Measurements from ENCODE around the gene DTX3L. TPM values are rescaled to one million over a fixed set of nuclear protein-coding genes. Genes with fewer than 3 reads are reported as not detected.
A peak's percentile ranks its signal among the peaks of the same experiment; 100 is the strongest.

Gene DTX3L
- total and polyA plus RNA-seq, 12 donors, result 3.2 to 61.1 (median 12.0) TPM

DNA sequence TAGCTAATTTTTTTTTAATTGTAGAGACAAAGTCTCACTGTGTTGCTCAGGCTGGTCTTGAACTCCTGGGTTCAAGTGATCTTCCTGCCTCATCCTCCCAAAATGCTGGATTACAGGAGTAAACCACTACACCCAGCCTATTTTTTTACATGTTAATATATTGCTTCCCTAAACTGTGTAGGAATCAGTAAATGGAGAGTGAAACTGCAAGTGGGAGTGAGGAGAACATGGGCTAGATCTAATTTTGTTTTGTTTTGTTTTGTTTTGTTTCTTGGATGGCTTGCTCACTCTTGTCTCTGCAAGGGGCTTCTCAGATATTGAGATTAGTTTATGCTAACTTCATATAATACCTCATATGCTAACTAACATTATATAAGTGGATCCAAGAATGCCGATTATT, 44.8 kb downstream of the DTX3L start:
- TF ChIP-seq, protein P1, sequence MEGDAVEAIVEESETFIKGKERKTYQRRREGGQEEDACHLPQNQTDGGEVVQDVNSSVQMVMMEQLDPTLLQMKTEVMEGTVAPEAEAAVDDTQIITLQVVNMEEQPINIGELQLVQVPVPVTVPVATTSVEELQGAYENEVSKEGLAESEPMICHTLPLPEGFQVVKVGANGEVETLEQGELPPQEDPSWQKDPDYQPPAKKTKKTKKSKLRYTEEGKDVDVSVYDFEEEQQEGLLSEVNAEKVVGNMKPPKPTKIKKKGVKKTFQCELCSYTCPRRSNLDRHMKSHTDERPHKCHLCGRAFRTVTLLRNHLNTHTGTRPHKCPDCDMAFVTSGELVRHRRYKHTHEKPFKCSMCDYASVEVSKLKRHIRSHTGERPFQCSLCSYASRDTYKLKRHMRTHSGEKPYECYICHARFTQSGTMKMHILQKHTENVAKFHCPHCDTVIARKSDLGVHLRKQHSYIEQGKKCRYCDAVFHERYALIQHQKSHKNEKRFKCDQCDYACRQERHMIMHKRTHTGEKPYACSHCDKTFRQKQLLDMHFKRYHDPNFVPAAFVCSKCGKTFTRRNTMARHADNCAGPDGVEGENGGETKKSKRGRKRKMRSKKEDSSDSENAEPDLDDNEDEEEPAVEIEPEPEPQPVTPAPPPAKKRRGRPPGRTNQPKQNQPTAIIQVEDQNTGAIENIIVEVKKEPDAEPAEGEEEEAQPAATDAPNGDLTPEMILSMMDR (IDR thresholded peaks at IDR 0.05), result no peak
- WGBS, 2 donors, result 90 to 97% methylated on average over 1 of the region's 1 CpG
- no peaks in the 10 kb centered on the region for H3K27me3 ChIP-seq
- DNase-seq, result no peak
- H3K4me1 ChIP-seq, result peaks cover 0 to 7% (median 0%) of the 10 kb centered on the region in 9 donors
- no peak overlapping the region for H3K4me3 ChIP-seq
- H3K27ac ChIP-seq, result no peak overlapping the region
- no peaks in the 10 kb centered on the region for H3K9me3 ChIP-seq
- intact Hi-C loops (cut with DNase I), result no loop called here
- peaks cover 0 to 3% (median 0%) of the 10 kb centered on the region in 9 donors for H3K36me3 ChIP-seq
- no peak for ATAC-seq

GRCh38 chr3:122609798-122610559, 45.8 kb downstream of the DTX3L start:
- Histone ChIP-seq H3K4me1 (peaks cover 0 to 7% (median 0%) of the 10 kb centered on the region in 9 donors), H3K4me3 (no peak overlapping the region), H3K36me3 (peaks cover 0 to 3% (median 0%) of the 10 kb centered on the region in 9 donors), H3K27me3 (peaks cover 0 to 5% (median 0%) of the 10 kb centered on the region in 7 donors), H3K9me3 (no peaks in the 10 kb centered on the region), H3K27ac (peak overlapping the region in 1 of 10 donors; percentile 71)
- TF ChIP-seq, protein P1 (IDR thresholded peaks at IDR 0.05), result no peak
- ATAC-seq, result no peak
- no peak for DNase-seq
- intact Hi-C loops (cut with DNase I), result no loop called here
- 82 to 84% methylated on average over 7 of the region's 7 CpGs for WGBS, 2 donors

DNA sequence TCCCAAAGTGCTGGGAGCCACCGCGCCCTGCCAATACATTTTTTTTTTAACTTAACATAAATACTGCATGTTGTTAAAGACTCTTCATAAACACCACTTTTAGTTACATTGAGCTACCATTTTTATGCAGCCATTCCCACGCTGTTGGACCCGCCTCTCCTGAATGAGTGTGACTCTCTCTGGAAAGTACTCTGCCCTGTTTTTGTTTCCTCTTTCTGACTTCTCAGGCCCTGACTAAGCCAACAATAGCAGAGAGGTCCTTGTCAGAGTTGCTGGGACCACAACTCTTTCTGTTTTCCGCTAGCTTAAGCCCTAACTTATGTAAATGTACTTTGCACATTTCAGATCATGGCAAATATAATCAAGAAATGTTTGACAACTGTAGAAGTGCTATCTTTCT, 48.6 kb downstream of the DTX3L start:
- 89 to 95% methylated on average over 5 of the region's 5 CpGs for WGBS, 2 donors
- H3K27me3 ChIP-seq, result peaks cover 0 to 9% (median 0%) of the 10 kb centered on the region in 7 donors
- no peak for ATAC-seq

DNA sequence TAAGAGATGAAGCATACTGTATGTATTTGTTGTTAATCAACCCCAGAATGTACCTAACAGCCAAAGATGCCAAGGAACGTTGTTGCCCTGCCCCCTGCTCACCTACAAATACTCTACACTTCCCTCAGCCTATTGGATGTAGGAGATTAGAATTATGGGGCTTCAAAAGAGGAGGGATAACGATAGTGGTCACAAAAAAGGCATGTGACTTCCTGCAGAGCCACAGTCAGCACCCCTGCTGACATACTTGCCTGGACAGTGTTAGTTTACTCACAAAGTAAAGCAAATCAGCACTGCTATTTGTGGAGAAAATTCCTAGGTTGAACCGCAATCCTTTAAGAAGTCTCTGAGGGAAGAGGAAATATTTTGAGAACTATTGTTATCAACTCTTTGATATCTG, 51.2 kb downstream of the DTX3L start:
- H3K9me3 ChIP-seq, result no peaks in the 10 kb centered on the region
- no peaks in the 10 kb centered on the region for H3K4me1 ChIP-seq
- TF ChIP-seq, protein P1 (IDR thresholded peaks at IDR 0.05), result no peak
- H3K27ac ChIP-seq, result no peak overlapping the region
- DNase-seq (no peak), ATAC-seq (no peak)
- peaks cover 0 to 9% (median 0%) of the 10 kb centered on the region in 7 donors for H3K27me3 ChIP-seq
- intact Hi-C loops (cut with DNase I), result no loop called here
- peaks cover 0 to 8% (median 0%) of the 10 kb centered on the region in 9 donors for H3K36me3 ChIP-seq
- H3K4me3 ChIP-seq, result no peak overlapping the region
- WGBS, 2 donors, result 30 to 48% methylated on average over 3 of the region's 3 CpGs

More for the DNA sequence above, 48.6 kb downstream of the DTX3L start:
- Histone ChIP-seq H3K4me1 (peaks cover 0 to 7% (median 0%) of the 10 kb centered on the region in 9 donors), H3K27ac (no peak overlapping the region), H3K9me3 (no peaks in the 10 kb centered on the region), H3K36me3 (peaks cover 0 to 3% (median 0%) of the 10 kb centered on the region in 9 donors), H3K4me3 (no peak overlapping the region)
- intact Hi-C loops (cut with DNase I), result no loop called here
- DNase-seq, result no peak
- TF ChIP-seq, protein P1 (IDR thresholded peaks at IDR 0.05), result no peak
